ENCODE measurements around the gene DEFB132. TPM values are rescaled to one million over a fixed set of nuclear protein-coding genes. Genes with fewer than 3 reads are reported as not detected.
"Not testable (repeated sequence)": the region's sequence is repeated elsewhere in the genome, so short reads cannot be mapped to it uniquely, and the experiment has no call there.

The DEFB132 gene
- not detected for total RNA-seq

GRCh38 chr20:257419-257818 is at the start of gene DEFB132:
TSS of gene DEFB132 (plus strand) at chr20:257724. CDS start at chr20:257779, 55 bp downstream.
- Mint-ChIP-seq H3K4me1 (ENCODE audit: low read depth) (peaks cover 21% of the 10 kb centered on the region), H3K27ac (no peak within 1 kb of the TSS), H3K4me3 (peak within 1 kb of the TSS in 1 of 2 donors; percentile 56), H3K27me3 (ENCODE audit: low read depth) (peaks cover 10% of the 10 kb centered on the region), H3K9me3 (no peaks in the 10 kb centered on the region), H3K36me3 (ENCODE audit: insufficient read depth in 2 of 2) (no peaks in the 10 kb centered on the region)
- ATAC-seq (replicated peaks in 1 of 2) (no peak), DNase-seq (no peak)

- H3K9me3 Mint-ChIP-seq: no peaks in the 10 kb centered on the region
- DNase-seq (peak; percentile 4 to 10), ATAC-seq (replicated peaks in 1 of 2) (peak; percentile 88)
- H3K27me3 Mint-ChIP-seq (ENCODE audit: low read depth): no peaks in the 10 kb centered on the region
- no peaks in the 10 kb centered on the region for H3K4me1 Mint-ChIP-seq (ENCODE audit: low read depth)
- no peaks in the 10 kb centered on the region for H3K36me3 Mint-ChIP-seq (ENCODE audit: insufficient read depth in 2 of 2)
- H3K4me3 Mint-ChIP-seq: no peak overlapping the region
- no peak overlapping the region for H3K27ac Mint-ChIP-seq
Measured at GRCh38 chr20:208942-209566, 48.5 kb upstream of the DEFB132 start.

GRCh38 chr20:210809-211502 is 46.6 kb upstream of the DEFB132 start:
- H3K36me3 Mint-ChIP-seq (ENCODE audit: insufficient read depth in 2 of 2): no peaks in the 10 kb centered on the region
- no peaks in the 10 kb centered on the region for H3K4me1 Mint-ChIP-seq (ENCODE audit: low read depth)
- H3K4me3 Mint-ChIP-seq: no peak overlapping the region

GRCh38 chr20:214383-214782 is 43.1 kb upstream of the DEFB132 start:
- no peak overlapping the region for H3K27ac Mint-ChIP-seq
- H3K4me1 Mint-ChIP-seq (ENCODE audit: low read depth): no peaks in the 10 kb centered on the region
- no peaks in the 10 kb centered on the region for H3K9me3 Mint-ChIP-seq
- DNase-seq (no peak), ATAC-seq (replicated peaks in 1 of 2) (no peak)
- H3K36me3 Mint-ChIP-seq (ENCODE audit: insufficient read depth in 2 of 2): no peaks in the 10 kb centered on the region
- no peaks in the 10 kb centered on the region for H3K27me3 Mint-ChIP-seq (ENCODE audit: low read depth)
- no peak overlapping the region for H3K4me3 Mint-ChIP-seq

More at GRCh38 chr20:210809-211502, 46.6 kb upstream of the DEFB132 start:
- ATAC-seq (replicated peaks in 1 of 2) (no peak), DNase-seq (no peak)
- H3K9me3 Mint-ChIP-seq: no peaks in the 10 kb centered on the region
- H3K27ac Mint-ChIP-seq: no peak overlapping the region
- no peaks in the 10 kb centered on the region for H3K27me3 Mint-ChIP-seq (ENCODE audit: low read depth)

GRCh38 chr20:215796-216195 is 41.7 kb upstream of the DEFB132 start:
- no peaks in the 10 kb centered on the region for H3K4me1 Mint-ChIP-seq (ENCODE audit: low read depth)
- no peak overlapping the region for H3K4me3 Mint-ChIP-seq
- no peak for DNase-seq
- H3K36me3 Mint-ChIP-seq (ENCODE audit: insufficient read depth in 2 of 2): no peaks in the 10 kb centered on the region
- H3K27me3 Mint-ChIP-seq (ENCODE audit: low read depth): peaks cover 13% of the 10 kb centered on the region
- no peak for ATAC-seq (replicated peaks in 1 of 2)
- no peaks in the 10 kb centered on the region for H3K9me3 Mint-ChIP-seq
- H3K27ac Mint-ChIP-seq: no peak overlapping the region

- peaks cover 17% of the 10 kb centered on the region for H3K27me3 Mint-ChIP-seq (ENCODE audit: low read depth)
- no peak for ATAC-seq (replicated peaks in 1 of 2)
Measured at GRCh38 chr20:217266-217665, 40.3 kb upstream of the DEFB132 start.

GRCh38 chr20:219290-220115 is 38.0 kb upstream of the DEFB132 start:
- H3K36me3 Mint-ChIP-seq (ENCODE audit: insufficient read depth in 2 of 2): no peaks in the 10 kb centered on the region
- no peak for ATAC-seq (replicated peaks in 1 of 2)

More at GRCh38 chr20:217266-217665, 40.3 kb upstream of the DEFB132 start:
- Mint-ChIP-seq H3K4me1 (ENCODE audit: low read depth) (no peaks in the 10 kb centered on the region), H3K27ac (no peak overlapping the region), H3K36me3 (ENCODE audit: insufficient read depth in 2 of 2) (no peaks in the 10 kb centered on the region), H3K4me3 (no peak overlapping the region), H3K9me3 (no peaks in the 10 kb centered on the region)
- DNase-seq: no peak

GRCh38 chr20:221258-221830 is 36.2 kb upstream of the DEFB132 start:
- peaks cover 21% of the 10 kb centered on the region for H3K27me3 Mint-ChIP-seq (ENCODE audit: low read depth)

More at GRCh38 chr20:219290-220115, 38.0 kb upstream of the DEFB132 start:
- no peak overlapping the region for H3K27ac Mint-ChIP-seq
- peaks cover 21% of the 10 kb centered on the region for H3K27me3 Mint-ChIP-seq (ENCODE audit: low read depth)
- H3K4me3 Mint-ChIP-seq: no peak overlapping the region
- H3K9me3 Mint-ChIP-seq: no peaks in the 10 kb centered on the region
- no peaks in the 10 kb centered on the region for H3K4me1 Mint-ChIP-seq (ENCODE audit: low read depth)
- DNase-seq: no peak

GRCh38 chr20:225879-226278 is 31.6 kb upstream of the DEFB132 start:
- H3K27ac Mint-ChIP-seq; H3K27me3 Mint-ChIP-seq (ENCODE audit: low read depth); H3K36me3 Mint-ChIP-seq (ENCODE audit: insufficient read depth in 2 of 2); DNase-seq; H3K4me3 Mint-ChIP-seq; H3K9me3 Mint-ChIP-seq; ATAC-seq (replicated peaks in 1 of 2): not testable (repeated sequence)
- peaks cover 13% of the 10 kb centered on the region for H3K4me1 Mint-ChIP-seq (ENCODE audit: low read depth)

More at GRCh38 chr20:221258-221830, 36.2 kb upstream of the DEFB132 start:
- DNase-seq (no peak), ATAC-seq (replicated peaks in 1 of 2) (no peak)
- Mint-ChIP-seq H3K27ac (no peak overlapping the region), H3K36me3 (ENCODE audit: insufficient read depth in 2 of 2) (no peaks in the 10 kb centered on the region), H3K9me3 (no peaks in the 10 kb centered on the region), H3K4me1 (ENCODE audit: low read depth) (no peaks in the 10 kb centered on the region), H3K4me3 (no peak overlapping the region)

GRCh38 chr20:226958-227357 is 30.6 kb upstream of the DEFB132 start, which contains the start of gene DEFB129:
TSS of gene DEFB129 (plus strand) at chr20:227258. CDS start at chr20:227289, 31 bp downstream.
- ATAC-seq (replicated peaks in 1 of 2): no peak
- no peak within 1 kb of the TSS for H3K27ac Mint-ChIP-seq
- H3K9me3 Mint-ChIP-seq: peaks cover 0 to 1% of the 10 kb centered on the region in 2 donors
- H3K4me3 Mint-ChIP-seq: no peak within 1 kb of the TSS
- peaks cover 0 to 1% of the 10 kb centered on the region in 2 donors for H3K36me3 Mint-ChIP-seq (ENCODE audit: insufficient read depth in 2 of 2)
- DNase-seq: no peak
- peaks cover 4% of the 10 kb centered on the region for H3K27me3 Mint-ChIP-seq (ENCODE audit: low read depth)
- peaks cover 13% of the 10 kb centered on the region for H3K4me1 Mint-ChIP-seq (ENCODE audit: low read depth)

- DNase-seq (no peak), ATAC-seq (replicated peaks in 1 of 2) (no peak)
- peaks cover 0 to 1% of the 10 kb centered on the region in 2 donors for H3K36me3 Mint-ChIP-seq (ENCODE audit: insufficient read depth in 2 of 2)
- no peak overlapping the region for H3K4me3 Mint-ChIP-seq
- H3K9me3 Mint-ChIP-seq: peaks cover 0 to 1% of the 10 kb centered on the region in 2 donors
- peaks cover 13% of the 10 kb centered on the region for H3K4me1 Mint-ChIP-seq (ENCODE audit: low read depth)
- no peak overlapping the region for H3K27ac Mint-ChIP-seq
- H3K27me3 Mint-ChIP-seq (ENCODE audit: low read depth): peaks cover 4% of the 10 kb centered on the region
Measured at GRCh38 chr20:227439-228105, 30.0 kb upstream of the DEFB132 start.

GRCh38 chr20:235891-236290 is 21.6 kb upstream of the DEFB132 start:
- H3K27me3 Mint-ChIP-seq (ENCODE audit: low read depth): no peaks in the 10 kb centered on the region
- ATAC-seq (replicated peaks in 1 of 2): no peak
- no peak overlapping the region for H3K4me3 Mint-ChIP-seq
- no peaks in the 10 kb centered on the region for H3K36me3 Mint-ChIP-seq (ENCODE audit: insufficient read depth in 2 of 2)
- H3K9me3 Mint-ChIP-seq: no peaks in the 10 kb centered on the region
- H3K27ac Mint-ChIP-seq: no peak overlapping the region
- peaks cover 32% of the 10 kb centered on the region for H3K4me1 Mint-ChIP-seq (ENCODE audit: low read depth)
- DNase-seq: no peak
